Activated CD4-positive, alpha-beta memory T cell treated with anti-CD3 and anti-CD28 coated beads for 36 hours (primary cell): ENCODE measurements around the gene MAMSTR. TPM values are rescaled to one million over a fixed set of nuclear protein-coding genes. Genes with fewer than 3 reads are reported as not detected.

Experiments
- CTCF ChIA-PET: fragments of 350-600 bp; sonication (Branson Sonifier 250); formaldehyde crosslinking; loops from one replicate; lab custom pipeline; 2021; ENCODE audit warnings: antibody characterized with exemption, inconsistent platforms; lab: Charles Lee
- POLR2A ChIA-PET: fragments of 350-600 bp; sonication (Branson Sonifier 250); formaldehyde crosslinking; loops from one replicate; lab custom pipeline; 2021; ENCODE audit warnings: antibody characterized with exemption; lab: Charles Lee
- DNase-seq: peaks from one replicate; pipeline ENCODE4 v3.0.0-alpha.2; 2020
- H3K27ac Mint-ChIP-seq: one replicate; pipeline ENCODE4 v1.8.0; 2021; ENCODE audit warnings: mixed read lengths
- H3K27me3 Mint-ChIP-seq: one replicate; pipeline ENCODE4 v1.8.0; 2021; ENCODE audit warnings: mixed read lengths
- H3K36me3 Mint-ChIP-seq: one replicate; pipeline ENCODE4 v1.8.0; 2021; ENCODE audit warnings: mixed read lengths
- H3K4me1 Mint-ChIP-seq: one replicate; pipeline ENCODE4 v1.8.0; 2021; ENCODE audit warnings: low read depth, mixed read lengths
- H3K4me3 Mint-ChIP-seq: one replicate; pipeline ENCODE4 v1.8.0; 2021; ENCODE audit warnings: mild to moderate bottlenecking, mixed read lengths
- H3K9me3 Mint-ChIP-seq: one replicate; pipeline ENCODE4 v1.8.0; 2021; ENCODE audit warnings: mixed read lengths
- intact Hi-C: fragments of 100-400 bp; cut with micrococcal nuclease; formaldehyde crosslinking; loops from one replicate; pipeline ENCODE4 v1.15.1; 2023
- total RNA-seq, 2 experiments: library from RNA; stranded (reverse); gene quantifications; one replicate each; pipeline ENCODE4 v1.2.3, GENCODE V29; 2021

Gene MAMSTR
- total RNA-seq, 2 experiments from 2014 or later = 0.76 to 0.85 TPM

DNA sequence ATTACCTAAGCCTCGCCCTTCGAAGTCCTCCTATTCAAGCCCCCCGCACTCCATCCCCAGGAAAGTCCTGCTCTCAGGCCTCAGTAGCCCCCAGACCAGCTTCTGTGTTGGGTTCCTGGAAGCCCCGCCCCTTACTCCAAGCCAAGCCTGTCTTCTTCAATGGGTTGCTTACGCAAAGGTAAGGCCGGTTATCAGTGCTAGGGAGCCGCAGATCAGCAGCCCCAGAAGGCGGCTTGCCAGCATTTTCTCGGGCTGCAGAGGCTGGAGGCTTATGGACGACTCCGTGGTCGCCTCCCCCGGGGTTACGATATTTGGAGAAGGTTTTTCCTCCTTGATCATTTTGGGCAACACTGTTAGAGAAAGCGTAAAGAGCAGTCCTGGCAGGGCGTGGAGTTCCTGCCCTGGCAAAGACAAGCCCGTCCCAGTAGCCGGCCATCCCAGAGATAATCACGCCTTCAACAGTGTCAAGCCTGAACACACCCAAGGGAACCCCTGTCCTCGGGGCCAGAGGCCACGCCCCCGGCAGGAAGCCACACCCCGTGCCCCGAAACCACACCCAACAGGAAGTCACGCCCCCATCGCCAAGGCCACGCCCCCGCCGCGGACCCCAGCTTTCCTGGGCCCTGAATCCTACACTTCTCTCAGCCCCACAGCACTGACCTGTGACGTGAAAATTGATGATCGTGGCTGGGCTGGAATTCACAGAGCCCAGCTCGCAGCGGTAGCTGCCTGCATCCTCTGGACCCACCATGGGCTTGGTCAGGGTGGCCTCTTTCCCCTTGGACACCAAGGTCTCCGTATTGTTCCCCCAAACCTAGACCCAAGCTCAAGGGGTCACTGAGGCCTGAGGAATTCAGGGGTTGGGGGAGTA, 21.8 kb upstream of the MAMSTR start:
- ChIA-PET POLR2A (no interaction called here), CTCF (no interaction called here)
- H3K36me3 Mint-ChIP-seq = no peaks in the 10 kb centered on the region
- peaks cover 18% of the 10 kb centered on the region for H3K4me1 Mint-ChIP-seq
- no peak overlapping the region for H3K27ac Mint-ChIP-seq
- no peaks in the 10 kb centered on the region for H3K9me3 Mint-ChIP-seq
- H3K4me3 Mint-ChIP-seq = no peak overlapping the region
- peaks cover 16% of the 10 kb centered on the region for H3K27me3 Mint-ChIP-seq
- DNase-seq = peak; percentile 55
- intact Hi-C loops = no loop called here

DNA sequence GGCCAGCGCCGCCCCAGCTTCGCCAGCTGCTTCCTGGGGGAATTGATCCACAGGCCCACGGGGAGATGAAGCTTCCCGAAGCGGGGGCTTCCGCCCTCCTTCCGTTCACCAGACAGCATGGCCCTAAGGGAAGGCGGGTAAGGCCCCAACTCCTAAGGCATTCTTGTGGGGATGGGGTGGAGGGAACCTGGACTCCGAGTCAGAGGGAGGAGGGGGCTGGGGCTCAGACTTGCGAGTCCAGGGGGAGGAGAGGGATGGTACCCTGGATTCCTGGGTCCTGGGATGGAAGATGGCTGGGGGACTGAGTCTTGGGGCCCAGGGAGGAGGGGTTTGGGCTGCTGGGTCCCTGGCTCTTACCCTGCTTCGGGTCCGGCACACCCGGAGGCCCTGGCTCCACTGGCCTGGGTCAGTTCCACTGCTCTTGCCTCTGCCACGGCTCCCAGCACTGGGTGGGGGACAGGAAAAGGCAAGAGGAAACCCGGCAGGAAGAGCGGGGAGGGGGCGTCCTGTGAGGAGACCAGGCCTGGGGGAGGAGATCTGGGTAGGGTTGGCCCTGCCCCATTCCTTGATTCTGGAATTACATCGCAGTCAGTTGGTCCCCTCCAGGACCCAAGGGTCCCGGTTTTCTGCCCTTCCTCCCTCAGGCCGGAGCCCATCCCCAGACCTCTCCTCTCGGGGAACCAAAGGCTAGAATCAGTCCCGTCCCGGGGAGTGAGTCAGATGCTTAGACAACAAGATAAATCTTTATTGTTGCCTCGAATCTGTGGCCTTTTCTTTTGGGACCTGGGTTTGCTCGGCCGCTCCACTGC, 20.8 kb upstream of the MAMSTR start, which contains the start of gene RASIP1:
Gene RASIP1, minus strand, starts transcription at position 447 of the 809 bp plus-strand sequence. Its CDS starts 328 bp downstream, at position 119.
- intact Hi-C loops = no loop called here
- POLR2A ChIA-PET = interaction anchor here (0.9 to 1.2 kb wide), 2 partner anchors 16 to 27 kb away, joined by 3 read pairs; no protein-coding TSS in a partner anchor
- no peak for DNase-seq

DNA sequence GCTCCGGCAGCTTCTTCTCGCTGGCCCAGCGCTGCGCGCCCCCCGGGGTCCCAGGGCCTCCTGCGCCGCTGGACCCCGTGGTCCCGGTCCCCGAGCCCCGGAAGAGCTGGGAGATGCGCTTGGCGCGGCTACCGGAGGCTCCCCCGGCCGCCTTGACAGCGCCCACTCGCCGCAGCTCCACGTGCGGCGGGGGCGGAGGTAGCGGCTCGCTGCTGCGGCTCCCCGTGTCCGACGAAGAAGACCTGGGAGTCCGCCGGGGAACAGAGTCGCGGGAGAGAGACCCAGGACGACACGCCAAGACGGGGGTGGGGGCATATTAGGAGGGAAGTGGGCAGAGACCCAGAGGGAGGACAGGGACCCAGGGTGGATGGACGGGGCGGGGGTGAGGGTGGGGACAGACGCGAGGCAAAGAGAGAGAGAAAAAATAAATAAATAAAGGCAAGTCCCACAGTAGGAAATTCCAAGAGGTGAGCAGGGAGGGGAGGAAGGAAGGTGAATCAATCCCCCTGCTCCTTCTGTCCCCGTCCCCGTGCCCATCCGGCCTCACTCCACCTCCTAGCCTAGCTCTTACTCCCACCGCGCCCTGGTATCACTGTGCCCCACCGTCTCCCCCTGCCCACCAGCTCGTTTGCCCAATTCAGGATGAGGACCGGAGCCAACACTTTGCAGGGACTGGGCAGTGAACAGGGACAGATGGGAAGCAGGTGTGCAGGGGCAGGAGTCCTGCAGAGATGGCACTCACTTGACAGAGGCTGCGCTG, 20.1 kb upstream of the MAMSTR start:
- no peaks in the 10 kb centered on the region for H3K36me3 Mint-ChIP-seq
- ChIA-PET POLR2A (interaction anchor here (0.5 to 1.4 kb wide), 7 partner anchors 15 to 279 kb away, joined by 3 to 4 read pairs (median 3); partner anchors contain the start of genes BCAT2, PPP1R15A and RUVBL2), CTCF (interaction anchor here (1.0 to 3.4 kb wide), 16 partner anchors 8 to 254 kb away, joined by 3 to 23 read pairs (median 6); partner anchors contain the start of genes CA11, GYS1, HSD17B14 and IZUMO1)
- H3K9me3 Mint-ChIP-seq = no peaks in the 10 kb centered on the region
- H3K4me3 Mint-ChIP-seq = no peak overlapping the region
- H3K27me3 Mint-ChIP-seq = peaks cover 7% of the 10 kb centered on the region
- no peak for DNase-seq
- intact Hi-C loops = loop anchor here (2.0 to 5.0 kb wide), 2 partner anchors 19 to 92 kb away; partner anchors contain the start of gene CA11
- no peak overlapping the region for H3K27ac Mint-ChIP-seq
- H3K4me1 Mint-ChIP-seq = peaks cover 13% of the 10 kb centered on the region

More for the DNA sequence above, 20.8 kb upstream of the MAMSTR start, which contains the start of gene RASIP1:
- H3K9me3 Mint-ChIP-seq = no peaks in the 10 kb centered on the region
- H3K27ac Mint-ChIP-seq = no peak within 1 kb of the TSS
- H3K4me3 Mint-ChIP-seq = no peak within 1 kb of the TSS
- no peaks in the 10 kb centered on the region for H3K36me3 Mint-ChIP-seq
- H3K27me3 Mint-ChIP-seq = peaks cover 7% of the 10 kb centered on the region
- H3K4me1 Mint-ChIP-seq = peaks cover 13% of the 10 kb centered on the region
- CTCF ChIA-PET = interaction anchor here (1.3 to 3.4 kb wide), 5 partner anchors 7 to 253 kb away, joined by 3 to 23 read pairs (median 7); partner anchors contain the start of genes GYS1, IZUMO1 and RUVBL2

DNA sequence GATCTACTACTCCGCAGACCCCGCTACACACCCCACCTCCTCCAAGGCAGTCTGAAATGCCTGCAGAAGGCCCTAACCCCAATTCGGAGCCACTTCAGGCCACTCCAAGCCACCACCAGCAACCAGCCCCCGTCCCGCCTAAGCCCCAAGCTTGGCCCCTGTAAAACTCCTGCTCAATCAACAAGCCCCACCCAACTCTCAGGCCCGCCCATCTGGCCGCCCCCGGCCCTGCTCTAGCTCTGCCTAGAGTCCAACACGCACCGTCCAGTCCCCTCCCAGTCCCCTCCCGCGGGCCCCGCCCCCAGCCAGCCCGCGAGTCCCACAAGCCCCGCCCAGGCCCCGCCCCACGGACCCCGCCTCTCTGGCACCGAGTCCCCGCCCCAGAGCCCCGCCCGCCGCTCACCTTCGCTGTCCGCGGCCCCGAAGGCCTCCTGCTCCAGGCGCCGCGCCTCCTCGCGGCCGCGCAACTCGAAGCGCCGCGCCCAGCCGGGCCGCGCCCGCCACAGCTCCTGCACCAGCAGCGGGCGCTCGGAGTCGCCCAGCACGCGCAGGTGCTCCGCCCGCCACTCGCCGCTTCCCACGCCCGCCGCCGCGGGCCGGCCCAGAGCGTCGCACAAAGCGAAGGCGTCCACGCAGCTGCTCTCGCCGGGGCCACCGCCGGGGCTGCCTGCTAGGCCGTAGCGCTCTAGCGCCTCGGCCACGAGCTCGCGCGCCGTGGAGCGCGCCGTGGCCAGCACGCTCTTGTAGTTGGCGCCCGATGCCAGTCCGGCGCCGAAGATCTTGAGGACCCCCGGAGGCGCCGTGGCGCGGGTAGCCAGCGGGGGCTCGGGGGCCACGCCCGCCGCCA, 19.3 kb upstream of the MAMSTR start:
- H3K27ac Mint-ChIP-seq = peak overlapping the region; percentile 21
- H3K36me3 Mint-ChIP-seq = no peaks in the 10 kb centered on the region
- ChIA-PET CTCF (interaction anchor here (0.6 to 3.4 kb wide), 17 partner anchors 9 to 1136 kb away, joined by 3 to 23 read pairs (median 6); partner anchors contain the start of genes CA11, GYS1, HSD17B14 and IZUMO1), POLR2A (interaction anchor here (0.5 to 1.4 kb wide), 8 partner anchors 14 to 279 kb away, joined by 3 to 4 read pairs (median 3); partner anchors contain the start of genes BCAT2, PPP1R15A and RUVBL2)
- no peaks in the 10 kb centered on the region for H3K9me3 Mint-ChIP-seq
- peaks cover 13% of the 10 kb centered on the region for H3K4me1 Mint-ChIP-seq
- intact Hi-C loops = loop anchor here (2.0 to 5.0 kb wide), 2 partner anchors 18 to 91 kb away; partner anchors contain the start of gene CA11
- H3K27me3 Mint-ChIP-seq = peaks cover 7% of the 10 kb centered on the region
- peak overlapping the region; percentile 34 for H3K4me3 Mint-ChIP-seq
- peak; percentile 97 for DNase-seq

DNA sequence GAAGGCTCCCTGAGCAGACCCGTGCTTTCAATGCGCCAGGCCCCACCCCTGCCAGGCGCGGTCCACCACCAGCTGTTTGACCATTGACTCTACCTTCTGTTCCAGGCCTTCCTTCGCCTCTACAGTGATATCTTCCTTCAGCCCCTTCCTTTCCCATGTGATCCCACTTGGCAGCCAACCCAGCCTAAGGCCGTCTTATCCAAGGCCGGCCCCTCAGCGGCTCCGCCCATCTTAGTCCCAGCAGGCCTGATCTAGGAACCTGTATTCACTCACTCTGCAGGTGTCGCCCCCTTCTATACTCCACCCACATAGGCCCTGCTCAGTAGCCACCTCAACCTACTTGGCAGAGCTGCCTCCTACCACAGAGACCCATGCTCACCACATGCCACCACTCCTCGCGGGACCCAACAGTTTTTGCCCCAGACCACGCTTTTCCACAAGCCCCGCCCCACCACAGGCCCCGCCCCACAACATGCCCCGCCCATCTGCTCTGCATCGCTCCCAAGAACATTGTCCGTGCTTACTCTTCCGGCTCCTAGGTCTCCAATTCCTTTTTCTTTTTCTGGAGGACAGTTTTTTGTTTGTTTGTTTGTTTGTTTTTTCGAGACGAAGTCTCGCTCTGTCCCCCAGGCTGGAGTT, 18.0 kb upstream of the MAMSTR start:
- H3K27me3 Mint-ChIP-seq = peaks cover 7% of the 10 kb centered on the region
- no peaks in the 10 kb centered on the region for H3K36me3 Mint-ChIP-seq
- intact Hi-C loops = loop anchor here (5.0 kb wide), 1 partner anchor 90 kb away; the partner anchor contains the start of gene CA11
- no peaks in the 10 kb centered on the region for H3K9me3 Mint-ChIP-seq
- POLR2A ChIA-PET = interaction anchor here (0.6 kb wide), 1 partner anchor 32 kb away, joined by 4 read pairs; no protein-coding TSS in a partner anchor
- no peak overlapping the region for H3K27ac Mint-ChIP-seq
- peaks cover 13% of the 10 kb centered on the region for H3K4me1 Mint-ChIP-seq
- H3K4me3 Mint-ChIP-seq = no peak overlapping the region
- no peak for DNase-seq
- CTCF ChIA-PET = interaction anchor here (3.4 kb wide), 1 partner anchor 12 kb away, joined by 23 read pairs; no protein-coding TSS in a partner anchor

DNA sequence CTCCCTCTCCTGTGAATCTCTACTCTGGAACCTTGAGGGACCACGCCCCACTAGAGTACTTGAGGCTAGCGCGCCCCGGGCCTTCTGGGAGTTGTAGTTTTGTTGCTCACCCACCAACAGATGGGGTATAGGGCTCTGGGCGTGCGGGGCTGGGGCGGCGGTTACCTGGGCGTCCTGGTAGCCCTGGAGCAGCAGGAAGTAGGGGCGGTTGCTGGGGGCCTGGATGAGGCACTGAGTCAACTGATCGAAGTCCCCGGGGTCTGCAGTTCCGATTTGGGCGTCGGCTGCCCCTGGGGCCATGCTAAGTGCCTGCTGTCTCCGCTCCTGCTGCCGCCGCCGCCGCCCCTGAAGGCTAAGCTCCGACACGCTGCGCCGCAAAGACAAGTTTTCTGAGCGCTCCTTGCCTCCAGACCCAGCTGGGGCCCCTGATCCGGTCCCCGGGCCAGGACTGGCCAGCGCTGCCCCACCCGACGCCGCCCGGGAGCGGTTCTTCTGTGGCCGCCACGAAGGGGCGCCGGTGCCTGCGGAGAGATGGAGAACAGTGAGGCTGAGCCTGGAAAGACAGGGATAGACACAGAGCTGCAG, 15.6 kb upstream of the MAMSTR start:
- peaks cover 6% of the 10 kb centered on the region for H3K4me1 Mint-ChIP-seq
- intact Hi-C loops = loop anchor here (5.0 kb wide), 1 partner anchor 88 kb away; the partner anchor contains the start of gene CA11
- H3K36me3 Mint-ChIP-seq = no peaks in the 10 kb centered on the region
- H3K27ac Mint-ChIP-seq = no peak overlapping the region
- CTCF ChIA-PET = no interaction called here
- no peaks in the 10 kb centered on the region for H3K9me3 Mint-ChIP-seq
- no peak overlapping the region for H3K4me3 Mint-ChIP-seq
- DNase-seq = no peak
- peaks cover 3% of the 10 kb centered on the region for H3K27me3 Mint-ChIP-seq
- POLR2A ChIA-PET = no interaction called here

DNA sequence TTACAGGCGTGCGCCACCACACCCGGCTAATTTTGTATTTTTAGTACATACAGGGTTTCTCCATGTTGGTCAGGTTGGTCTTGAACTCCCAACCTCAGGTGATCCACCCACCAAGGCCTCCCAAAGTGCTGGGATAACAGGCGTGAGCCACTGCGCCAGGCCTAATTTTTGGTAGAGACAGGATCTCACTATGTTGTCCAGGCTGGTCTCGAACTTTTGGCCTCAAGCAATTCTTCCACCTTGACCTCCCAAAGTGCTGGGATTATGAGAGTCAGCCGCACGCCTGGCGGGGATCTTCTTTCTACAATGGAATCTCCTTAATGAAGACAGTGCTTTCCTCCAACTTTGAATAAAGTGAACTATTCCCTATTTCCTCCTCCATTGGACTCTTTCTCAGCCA, 15.1 kb upstream of the MAMSTR start:
- POLR2A ChIA-PET = interaction anchor here (0.6 kb wide), 1 partner anchor 10 kb away, joined by 3 read pairs; no protein-coding TSS in a partner anchor
- Mint-ChIP-seq H3K36me3 (no peaks in the 10 kb centered on the region), H3K27me3 (no peaks in the 10 kb centered on the region), H3K4me1 (peaks cover 3% of the 10 kb centered on the region), H3K27ac (no peak overlapping the region), H3K4me3 (no peak overlapping the region), H3K9me3 (no peaks in the 10 kb centered on the region)
- CTCF ChIA-PET = interaction anchor here (0.6 to 1.9 kb wide), 2 partner anchors 59 to 91 kb away, joined by 3 to 4 read pairs; no protein-coding TSS in a partner anchor
- no peak for DNase-seq
- intact Hi-C loops = loop anchor here (5.0 kb wide), 1 partner anchor 87 kb away; the partner anchor contains the start of gene CA11

DNA sequence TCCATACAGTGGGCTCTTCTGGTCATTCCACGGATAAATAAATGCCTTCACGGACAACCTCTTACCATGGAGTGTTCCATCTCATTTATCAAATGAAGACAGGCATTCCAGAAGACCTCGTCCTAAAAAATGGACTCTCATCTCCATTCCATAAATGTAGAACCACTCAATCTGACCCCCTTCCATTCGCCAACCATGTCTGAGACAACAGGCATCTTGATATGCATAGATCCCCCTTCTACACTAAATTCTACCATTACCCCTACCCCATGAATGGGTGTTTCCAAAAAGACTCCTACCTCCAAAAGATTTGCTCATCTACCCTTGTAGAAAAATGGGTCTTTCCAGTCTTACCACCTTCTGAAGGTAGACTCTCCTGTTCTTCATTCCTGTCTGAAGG, 11.9 kb upstream of the MAMSTR start:
- Mint-ChIP-seq H3K36me3 (peaks cover 3% of the 10 kb centered on the region), H3K4me3 (no peak overlapping the region), H3K9me3 (peaks cover 3% of the 10 kb centered on the region), H3K27me3 (no peaks in the 10 kb centered on the region), H3K27ac (no peak overlapping the region), H3K4me1 (peaks cover 3% of the 10 kb centered on the region)
- DNase-seq = no peak
- CTCF ChIA-PET = no interaction called here
- POLR2A ChIA-PET = no interaction called here
- intact Hi-C loops = no loop called here

DNA sequence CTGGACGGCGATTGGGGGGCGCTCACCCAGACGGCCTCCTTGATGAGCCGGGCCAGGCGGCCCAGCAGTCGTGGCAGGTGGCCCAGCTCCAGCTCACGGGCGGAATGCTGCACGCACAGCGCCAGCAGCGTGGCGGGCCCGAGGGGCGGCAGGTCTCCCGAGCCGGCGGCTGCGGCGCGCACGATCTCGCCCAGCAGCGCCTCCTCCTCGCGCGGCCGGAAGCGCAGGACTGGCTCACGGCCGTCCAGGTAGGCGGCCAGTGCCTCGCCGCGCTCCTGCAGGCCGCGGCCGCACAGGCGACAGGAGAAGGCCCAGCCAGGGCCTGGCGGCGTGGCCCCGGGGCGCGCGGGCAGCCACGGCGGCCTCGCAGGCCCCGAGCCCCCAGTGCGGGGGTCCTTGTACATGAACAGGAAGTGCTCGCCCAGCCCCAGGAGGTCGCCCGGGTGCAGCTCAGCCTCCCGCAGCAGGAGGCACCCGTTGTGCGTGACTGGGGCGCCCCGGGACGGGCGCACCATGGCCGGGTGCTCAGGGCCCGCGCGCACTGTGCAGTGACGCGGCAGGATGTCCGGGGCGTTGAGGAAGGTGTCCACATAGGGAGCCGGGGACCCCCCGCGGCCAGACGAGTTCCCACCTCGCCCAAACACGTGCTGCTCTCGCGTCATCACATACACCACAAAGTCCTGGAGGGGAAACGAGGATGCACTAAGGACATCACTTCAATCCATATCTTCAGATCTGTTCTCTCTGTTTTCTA, 9.6 kb upstream of the MAMSTR start:
- Mint-ChIP-seq H3K9me3 (peaks cover 11% of the 10 kb centered on the region), H3K27ac (no peak overlapping the region), H3K36me3 (peaks cover 14% of the 10 kb centered on the region), H3K4me3 (no peak overlapping the region), H3K27me3 (no peaks in the 10 kb centered on the region), H3K4me1 (peaks cover 17% of the 10 kb centered on the region)
- POLR2A ChIA-PET = no interaction called here
- DNase-seq = no peak
- intact Hi-C loops = no loop called here
- CTCF ChIA-PET = no interaction called here
